ENCODE data around the gene TRAK2. TPM values are rescaled to one million over a fixed set of nuclear protein-coding genes. Genes with fewer than 3 reads are reported as not detected.

The TRAK2 gene
- total and polyA plus RNA-seq, 8 donors: 46.3 to 54.7 (median 50.4) TPM

- Histone ChIP-seq H3K36me3 (no peaks in the 10 kb centered on the region), H3K4me3 (no peak overlapping the region), H3K4me1 (peaks cover 4 to 46% of the 10 kb centered on the region in 2 donors), H3K27me3 (no peaks in the 10 kb centered on the region), H3K27ac (peak overlapping the region in 1 of 2 donors; percentile 69), H3K9me3 (no peaks in the 10 kb centered on the region)
- DNase-seq (no peak), ATAC-seq (no peak)
- intact Hi-C loops (cut with DNase I): no loop called here
- TF ChIP-seq, protein P1, sequence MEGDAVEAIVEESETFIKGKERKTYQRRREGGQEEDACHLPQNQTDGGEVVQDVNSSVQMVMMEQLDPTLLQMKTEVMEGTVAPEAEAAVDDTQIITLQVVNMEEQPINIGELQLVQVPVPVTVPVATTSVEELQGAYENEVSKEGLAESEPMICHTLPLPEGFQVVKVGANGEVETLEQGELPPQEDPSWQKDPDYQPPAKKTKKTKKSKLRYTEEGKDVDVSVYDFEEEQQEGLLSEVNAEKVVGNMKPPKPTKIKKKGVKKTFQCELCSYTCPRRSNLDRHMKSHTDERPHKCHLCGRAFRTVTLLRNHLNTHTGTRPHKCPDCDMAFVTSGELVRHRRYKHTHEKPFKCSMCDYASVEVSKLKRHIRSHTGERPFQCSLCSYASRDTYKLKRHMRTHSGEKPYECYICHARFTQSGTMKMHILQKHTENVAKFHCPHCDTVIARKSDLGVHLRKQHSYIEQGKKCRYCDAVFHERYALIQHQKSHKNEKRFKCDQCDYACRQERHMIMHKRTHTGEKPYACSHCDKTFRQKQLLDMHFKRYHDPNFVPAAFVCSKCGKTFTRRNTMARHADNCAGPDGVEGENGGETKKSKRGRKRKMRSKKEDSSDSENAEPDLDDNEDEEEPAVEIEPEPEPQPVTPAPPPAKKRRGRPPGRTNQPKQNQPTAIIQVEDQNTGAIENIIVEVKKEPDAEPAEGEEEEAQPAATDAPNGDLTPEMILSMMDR (IDR thresholded peaks at IDR 0.05): no peak
Measured at GRCh38 chr2:201407265-201407664, 44.0 kb downstream of the TRAK2 start.

DNA sequence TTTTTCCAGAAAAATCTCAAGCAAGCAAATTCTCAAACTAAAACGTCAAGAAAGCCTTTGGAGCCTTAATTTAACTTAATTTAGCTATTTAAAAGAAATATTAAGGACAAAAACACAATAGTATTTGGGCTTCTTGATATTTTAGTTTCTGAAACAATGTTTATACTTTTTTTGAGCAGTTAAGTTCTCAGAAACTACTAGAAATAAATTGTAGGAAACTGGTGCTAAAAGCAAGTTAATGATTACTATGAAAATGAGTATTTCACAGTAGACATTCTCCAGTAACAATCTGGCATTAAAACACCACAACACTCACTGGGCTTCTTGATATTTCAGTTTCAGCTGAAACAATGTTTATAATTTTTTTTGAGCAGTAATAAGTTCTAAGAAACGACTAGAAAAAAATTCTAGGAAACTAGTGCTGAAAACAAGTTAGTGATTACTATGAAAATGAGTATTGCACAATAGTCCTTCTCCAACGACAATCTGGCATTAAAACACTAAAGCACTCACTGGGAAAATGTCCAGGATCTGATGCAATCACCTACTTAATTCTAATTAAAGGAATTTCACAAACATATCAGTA, 45.1 kb downstream of the TRAK2 start:
- Histone ChIP-seq H3K27ac (peak overlapping the region; percentile 42 to 69), H3K36me3 (no peaks in the 10 kb centered on the region), H3K9me3 (no peaks in the 10 kb centered on the region), H3K27me3 (no peaks in the 10 kb centered on the region), H3K4me3 (no peak overlapping the region), H3K4me1 (peaks cover 4 to 52% of the 10 kb centered on the region in 2 donors)
- peak; percentile 48 for ATAC-seq
- peak in 2 of 4 donors; percentile 89 to 90 for DNase-seq
- TF ChIP-seq, protein P1 (IDR thresholded peaks at IDR 0.05): no peak
- intact Hi-C loops (cut with DNase I): no loop called here

DNA sequence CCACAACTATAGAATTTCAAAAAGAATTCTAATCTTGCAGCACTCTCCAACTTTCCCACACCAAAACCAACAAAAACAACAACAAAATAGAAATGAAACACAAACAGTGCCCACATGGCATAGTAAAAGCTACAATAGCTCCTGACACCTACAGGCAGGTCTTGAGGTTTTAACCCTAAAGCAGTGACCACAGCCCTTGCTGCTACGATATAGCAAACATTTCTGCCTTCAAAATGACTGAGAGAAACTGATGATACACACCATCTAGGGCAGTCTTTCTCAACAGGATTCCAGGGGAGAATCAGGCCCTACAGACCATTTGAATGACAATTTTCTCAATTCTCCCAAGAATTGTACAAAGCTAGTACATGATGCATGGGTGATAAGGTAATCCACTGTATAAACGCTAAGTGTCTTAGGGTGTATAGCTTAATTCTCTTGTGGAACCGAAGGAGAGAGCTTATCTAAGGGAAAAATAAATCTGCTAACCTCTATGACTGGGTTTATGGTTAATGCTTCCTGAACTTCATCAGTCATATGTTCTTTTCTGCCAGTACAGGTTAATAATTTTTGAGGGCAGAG, 46.5 kb downstream of the TRAK2 start:
- Histone ChIP-seq H3K36me3 (peaks cover 0 to 2% of the 10 kb centered on the region in 2 donors), H3K27ac (no peak overlapping the region), H3K27me3 (no peaks in the 10 kb centered on the region), H3K4me1 (peaks cover 4 to 52% of the 10 kb centered on the region in 2 donors), H3K4me3 (no peak overlapping the region), H3K9me3 (no peaks in the 10 kb centered on the region)
- no peak for DNase-seq
- no peak for ATAC-seq
- TF ChIP-seq, protein P1 (IDR thresholded peaks at IDR 0.05): no peak
- intact Hi-C loops (cut with DNase I): no loop called here

GRCh38 chr2:201403880-201404279, 47.4 kb downstream of the TRAK2 start:
- DNase-seq: peak in 1 of 4 donors; percentile 48
- Histone ChIP-seq H3K9me3 (no peaks in the 10 kb centered on the region), H3K36me3 (peaks cover 0 to 5% of the 10 kb centered on the region in 2 donors), H3K4me3 (no peak overlapping the region), H3K27ac (no peak overlapping the region), H3K4me1 (peaks cover 4 to 52% of the 10 kb centered on the region in 2 donors), H3K27me3 (no peaks in the 10 kb centered on the region)
- TF ChIP-seq, protein P1 (IDR thresholded peaks at IDR 0.05): no peak
- intact Hi-C loops (cut with DNase I): no loop called here
- ATAC-seq: peak; percentile 65

DNA sequence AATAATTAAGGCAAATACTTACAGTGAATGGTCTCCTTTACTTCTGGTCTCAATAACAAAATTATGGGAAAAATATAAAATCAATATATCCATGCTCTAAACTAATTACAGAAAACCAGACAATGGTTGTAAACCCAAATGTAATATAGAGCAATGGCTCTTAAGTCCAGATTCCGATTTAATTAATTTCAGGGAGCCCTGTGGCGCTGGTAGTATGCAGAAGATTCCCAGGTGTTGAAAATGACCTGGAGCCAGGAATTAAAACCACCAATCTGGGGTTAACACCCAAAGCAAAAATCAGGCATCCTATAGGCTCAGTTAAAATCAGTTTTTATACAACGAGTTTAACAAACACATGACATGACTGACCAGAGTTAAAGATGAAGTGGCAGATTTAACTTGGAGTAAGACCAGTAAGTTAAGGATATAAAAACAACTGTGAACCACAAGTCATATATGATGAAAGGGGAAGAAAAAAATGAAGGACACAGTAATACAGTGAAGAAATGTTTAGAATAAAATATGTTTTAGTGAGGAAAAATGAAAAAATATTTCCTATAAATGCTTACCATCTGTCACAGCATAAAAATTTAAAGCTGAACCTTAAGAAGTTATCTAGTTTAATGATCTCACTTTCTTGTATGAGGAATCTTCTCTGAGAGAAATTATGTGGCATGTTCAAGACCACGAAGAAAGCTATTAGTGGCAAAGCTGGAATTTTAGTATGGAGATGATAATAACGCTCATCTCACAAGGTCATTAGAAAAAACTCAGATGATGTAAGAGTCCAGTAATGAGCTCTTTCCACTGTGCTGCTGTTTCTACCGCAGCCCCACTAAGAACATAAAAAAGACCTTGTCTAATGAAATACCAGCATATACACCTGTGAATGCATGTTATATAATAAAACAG, 48.4 kb downstream of the TRAK2 start:
- Histone ChIP-seq H3K36me3 (peaks cover 0 to 10% of the 10 kb centered on the region in 2 donors), H3K4me1 (peaks cover 4 to 52% of the 10 kb centered on the region in 2 donors), H3K4me3 (no peak overlapping the region), H3K27me3 (no peaks in the 10 kb centered on the region), H3K9me3 (no peaks in the 10 kb centered on the region), H3K27ac (no peak overlapping the region)
- DNase-seq (peak in 1 of 4 donors; percentile 49), ATAC-seq (no peak)
- TF ChIP-seq, protein P1 (IDR thresholded peaks at IDR 0.05): no peak
- intact Hi-C loops (cut with DNase I): no loop called here

All from left lung (tissue), 10 donors.